Activated CD4-positive, alpha-beta T cell treated with anti-CD3 and anti-CD28 coated beads for 24 hours (primary cell): ENCODE results near the gene CEP41.
"Not testable (repeated sequence)": the region's sequence is repeated elsewhere in the genome, so short reads cannot be mapped to it uniquely, and the experiment has no call there.

Experiments used
- DNase-seq, 2 donors: peaks; one replicate each; pipeline ENCODE4 v3.0.0-alpha.2; 2020; ENCODE audit warnings: low read depth in 2 of 2

The CEP41 gene

DNA sequence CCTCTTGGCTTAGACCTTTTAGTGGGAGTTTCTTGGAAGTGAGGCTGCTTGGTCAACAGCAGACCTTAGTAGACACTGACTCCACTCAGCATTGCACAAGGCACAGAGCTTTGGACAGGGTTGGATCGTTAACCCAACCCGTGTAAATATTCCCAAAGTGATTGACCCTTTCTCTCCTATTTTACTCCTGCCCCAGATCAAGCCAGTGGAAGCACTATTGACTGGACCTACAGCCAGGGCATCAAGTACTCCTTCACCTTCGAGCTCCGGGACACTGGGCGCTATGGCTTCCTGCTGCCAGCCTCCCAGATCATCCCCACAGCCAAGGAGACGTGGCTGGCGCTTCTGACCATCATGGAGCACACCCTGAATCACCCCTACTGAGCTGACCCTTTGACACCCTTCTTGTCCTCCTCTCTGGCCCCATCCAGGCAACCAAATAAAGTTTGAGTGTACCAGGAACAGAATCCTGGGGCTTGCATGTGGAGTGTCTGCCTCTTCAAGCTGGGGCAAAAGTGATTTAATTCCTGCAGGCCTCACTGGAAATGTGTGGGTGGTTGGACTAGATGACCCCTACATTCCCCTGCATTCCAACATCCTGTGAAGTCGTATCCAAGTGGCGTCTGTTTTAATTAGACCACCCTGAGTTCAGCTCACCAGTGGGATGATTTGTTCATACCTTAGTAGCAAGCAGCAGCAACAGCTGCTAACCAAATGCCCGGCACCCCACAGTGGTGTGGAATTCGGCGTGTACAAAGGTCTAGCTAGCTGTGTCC is 53.0 kb downstream of the CEP41 start:
- no peak for DNase-seq

DNA sequence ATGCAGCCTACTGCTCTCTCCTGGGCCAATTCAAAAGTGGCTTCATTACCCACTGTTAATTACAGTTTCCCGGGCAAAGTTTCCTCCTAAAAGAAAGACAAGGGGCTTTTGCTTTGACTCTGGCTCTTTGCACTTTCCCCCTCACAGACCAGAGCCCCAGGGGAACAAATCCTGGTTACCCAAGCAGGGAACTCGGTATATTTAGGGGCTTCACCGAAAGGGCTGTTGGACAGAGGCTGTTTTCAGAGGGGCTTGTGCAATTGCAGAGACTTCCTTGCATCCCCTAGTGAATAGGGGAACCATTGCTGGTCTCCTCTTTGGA is 53.5 kb downstream of the CEP41 start:
- no peak for DNase-seq

DNA sequence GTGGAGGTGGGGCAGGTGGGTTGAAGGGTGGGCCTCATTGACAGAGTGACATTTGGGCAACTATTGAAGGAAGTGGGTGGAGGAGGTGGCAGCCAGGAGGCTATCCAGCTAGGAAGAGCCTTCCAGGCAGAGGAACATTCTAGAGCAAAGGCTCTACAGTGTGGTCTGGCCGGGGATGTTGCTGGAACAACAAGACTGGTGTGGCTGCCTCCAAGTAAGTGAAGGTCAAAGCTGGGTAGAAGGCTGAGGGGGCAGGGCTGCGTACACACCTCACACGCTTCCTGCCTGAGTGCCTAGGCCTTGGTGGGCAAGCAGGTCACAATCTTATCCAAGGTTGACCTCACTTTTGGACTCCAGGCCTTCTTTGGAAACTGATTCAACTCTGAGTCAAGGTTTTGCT is 53.9 kb downstream of the CEP41 start:
- DNase-seq: no peak

DNA sequence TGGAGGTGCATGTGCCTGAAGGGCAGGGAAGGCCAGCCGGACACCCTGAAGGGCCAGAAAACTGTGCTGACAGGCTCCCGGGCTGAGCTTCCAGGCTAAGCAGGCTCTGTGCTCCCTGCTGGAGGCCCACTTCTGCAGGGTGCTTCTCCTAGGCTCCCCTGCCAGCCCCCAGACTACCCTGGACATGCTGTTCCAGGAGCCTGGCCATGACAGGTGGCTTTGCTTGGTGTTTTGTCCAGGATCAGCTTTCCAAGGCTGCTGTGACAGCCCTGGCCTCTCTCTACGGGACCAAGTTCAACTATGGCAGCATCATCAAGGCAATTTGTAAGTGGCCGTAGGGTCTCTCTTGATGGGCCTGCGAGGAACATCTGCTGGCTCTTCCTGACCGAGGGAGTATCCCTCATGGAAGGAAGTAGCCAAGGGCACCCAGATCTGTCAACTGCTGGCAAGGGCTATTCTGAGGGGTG is 55.2 kb downstream of the CEP41 start:
- no peak for DNase-seq

DNA sequence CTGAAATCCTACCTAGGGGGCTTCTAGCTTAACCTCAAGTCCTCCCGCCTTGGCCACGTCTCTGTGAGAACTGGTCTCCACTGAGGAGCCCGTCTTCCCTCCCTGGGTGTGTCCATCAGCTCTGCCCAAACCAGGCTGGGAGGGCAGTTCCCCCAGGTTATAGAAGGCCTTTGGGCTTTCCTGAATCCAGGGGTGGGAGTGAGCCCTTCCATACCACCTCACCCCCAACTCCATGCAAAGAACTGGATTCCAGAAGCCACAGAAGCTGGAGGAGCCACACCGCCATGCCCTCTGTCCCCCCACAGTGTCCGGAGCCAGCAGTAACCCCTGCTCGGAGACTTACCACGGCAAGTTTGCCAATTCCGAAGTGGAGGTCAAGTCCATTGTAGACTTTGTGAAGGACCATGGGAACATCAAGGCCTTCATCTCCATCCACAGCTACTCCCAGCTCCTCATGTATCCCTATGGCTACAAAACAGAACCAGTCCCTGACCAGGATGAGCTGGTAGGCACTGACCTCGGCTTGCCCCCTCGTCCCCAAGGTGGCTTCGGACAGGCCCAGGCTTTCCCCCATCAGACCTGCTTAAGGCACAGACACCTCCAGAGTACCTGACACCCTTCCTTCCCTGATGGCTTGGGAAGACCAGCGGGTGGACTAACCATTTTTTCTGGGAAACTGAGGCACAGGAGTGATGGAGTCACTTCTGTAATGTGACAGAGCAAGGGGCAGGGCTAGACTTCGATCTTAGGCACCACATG is 55.8 kb downstream of the CEP41 start:
- no peak for DNase-seq

DNA sequence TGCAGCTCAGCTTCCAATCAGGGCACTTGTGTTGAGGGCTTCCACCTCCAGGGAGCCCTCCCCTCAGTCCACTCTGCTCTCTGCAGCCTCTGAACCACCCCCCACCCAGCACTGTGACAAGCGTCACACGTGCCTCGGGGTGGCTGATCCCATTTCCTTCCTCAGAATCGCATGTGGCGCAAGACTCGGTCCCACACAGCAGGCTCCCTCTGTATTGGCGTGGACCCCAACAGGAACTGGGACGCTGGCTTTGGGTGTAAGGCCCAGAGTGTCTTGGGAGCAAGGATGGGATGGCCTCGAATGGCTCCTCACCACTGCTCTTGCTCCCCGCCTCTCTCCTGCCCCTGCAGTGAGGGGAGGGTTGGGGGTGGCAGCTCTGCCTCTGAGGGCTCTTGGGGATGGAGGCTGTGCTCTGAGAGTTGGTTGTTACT is 56.4 kb downstream of the CEP41 start:
- no peak for DNase-seq

DNA sequence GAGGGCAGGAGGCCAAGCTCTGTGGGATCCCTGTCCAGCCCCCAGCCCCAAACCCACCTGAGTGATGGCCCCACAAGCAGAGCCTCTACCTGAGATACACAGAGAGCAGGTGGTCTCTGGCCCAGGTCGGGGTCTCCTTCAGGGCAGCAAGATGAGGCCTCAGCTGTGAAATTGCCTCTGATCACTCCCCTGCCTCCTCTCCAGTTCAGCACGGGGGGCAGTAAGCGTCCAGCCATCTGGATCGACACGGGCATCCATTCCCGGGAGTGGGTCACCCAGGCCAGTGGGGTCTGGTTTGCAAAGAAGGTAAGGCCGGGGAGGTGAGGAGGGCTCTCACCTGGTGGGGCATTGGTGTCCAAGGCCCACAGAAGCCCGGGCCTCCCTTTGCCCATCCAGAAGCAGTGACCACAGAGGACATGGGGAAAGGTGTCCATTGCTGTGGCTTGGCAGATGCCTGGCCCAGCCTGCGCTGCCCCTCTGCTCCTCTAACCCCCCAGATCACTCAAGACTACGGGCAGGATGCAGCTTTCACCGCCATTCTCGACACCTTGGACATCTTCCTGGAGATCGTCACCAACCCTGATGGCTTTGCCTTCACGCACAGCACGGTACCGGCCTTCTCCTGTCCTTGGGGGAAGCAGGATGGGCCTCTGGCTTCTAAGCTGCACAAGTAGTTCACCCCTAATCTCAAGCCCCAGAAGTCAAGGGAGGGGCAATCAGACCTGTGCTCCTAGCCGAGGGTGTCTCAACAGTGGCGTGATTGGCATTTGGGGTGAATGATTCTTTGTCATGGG is 57.4 kb downstream of the CEP41 start:
- no peak for DNase-seq

DNA sequence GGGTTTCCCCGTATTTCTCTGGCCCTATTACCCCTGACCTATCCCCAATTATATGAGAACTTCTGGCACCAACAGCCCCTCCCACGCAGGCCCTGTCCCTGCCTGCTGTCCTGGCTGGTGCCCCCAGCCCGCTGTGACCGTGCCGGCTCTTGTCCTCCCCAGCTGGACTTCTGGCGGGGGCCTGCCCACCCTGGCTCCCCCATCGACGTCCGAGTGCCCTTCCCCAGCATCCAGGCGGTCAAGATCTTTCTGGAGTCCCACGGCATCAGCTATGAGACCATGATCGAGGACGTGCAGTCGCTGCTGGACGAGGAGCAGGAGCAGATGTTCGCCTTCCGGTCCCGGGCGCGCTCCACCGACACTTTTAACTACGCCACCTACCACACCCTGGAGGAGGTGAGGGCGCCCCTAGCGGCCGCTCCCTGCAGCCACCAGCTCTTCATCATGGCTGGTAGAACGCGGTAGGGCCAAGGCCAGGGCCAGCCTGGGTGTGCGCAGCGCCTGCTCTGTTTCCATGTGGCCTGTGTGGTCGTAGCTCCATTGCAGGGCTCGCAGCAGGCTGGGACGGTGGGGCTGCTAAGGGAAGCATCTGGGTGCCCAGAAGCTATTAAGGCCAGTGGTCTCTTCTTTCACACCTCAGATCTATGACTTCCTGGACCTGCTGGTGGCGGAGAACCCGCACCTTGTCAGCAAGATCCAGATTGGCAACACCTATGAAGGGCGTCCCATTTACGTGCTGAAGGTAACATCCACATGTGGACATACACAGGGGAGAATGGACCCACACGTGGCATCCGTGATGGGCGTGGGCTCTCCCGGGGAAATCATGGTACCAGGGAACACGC is 59.1 kb downstream of the CEP41 start:
- DNase-seq: no peak

DNA sequence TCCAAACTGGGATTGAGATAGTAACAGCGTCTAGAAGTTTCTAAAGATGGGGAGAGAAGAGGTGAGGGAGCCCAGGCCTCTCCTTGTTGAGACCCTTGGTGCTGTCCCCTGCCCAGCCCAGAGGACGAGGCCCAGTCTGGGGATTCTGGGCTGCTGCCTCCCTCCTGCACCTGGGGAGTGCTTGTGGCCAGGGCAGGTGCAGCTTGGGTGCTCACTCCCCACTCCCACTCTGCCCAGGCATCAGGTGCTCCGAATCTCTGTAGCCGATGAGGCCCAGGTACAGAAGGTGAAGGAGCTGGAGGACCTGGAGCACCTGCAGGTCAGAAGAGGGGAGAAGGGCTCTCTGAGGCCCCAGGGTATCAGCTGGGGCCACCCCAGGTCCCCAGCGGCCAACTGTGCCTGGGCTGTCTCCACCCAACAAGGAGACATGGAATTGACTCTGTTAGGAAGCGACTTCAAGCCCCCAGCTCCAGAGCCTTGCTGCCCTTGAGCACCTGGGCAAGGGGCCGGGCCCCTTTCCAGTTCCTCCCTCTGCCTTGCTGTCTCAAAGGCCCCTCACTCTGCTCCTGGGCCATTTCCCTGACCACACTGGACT is 59.9 kb downstream of the CEP41 start:
- DNase-seq: no peak

DNA sequence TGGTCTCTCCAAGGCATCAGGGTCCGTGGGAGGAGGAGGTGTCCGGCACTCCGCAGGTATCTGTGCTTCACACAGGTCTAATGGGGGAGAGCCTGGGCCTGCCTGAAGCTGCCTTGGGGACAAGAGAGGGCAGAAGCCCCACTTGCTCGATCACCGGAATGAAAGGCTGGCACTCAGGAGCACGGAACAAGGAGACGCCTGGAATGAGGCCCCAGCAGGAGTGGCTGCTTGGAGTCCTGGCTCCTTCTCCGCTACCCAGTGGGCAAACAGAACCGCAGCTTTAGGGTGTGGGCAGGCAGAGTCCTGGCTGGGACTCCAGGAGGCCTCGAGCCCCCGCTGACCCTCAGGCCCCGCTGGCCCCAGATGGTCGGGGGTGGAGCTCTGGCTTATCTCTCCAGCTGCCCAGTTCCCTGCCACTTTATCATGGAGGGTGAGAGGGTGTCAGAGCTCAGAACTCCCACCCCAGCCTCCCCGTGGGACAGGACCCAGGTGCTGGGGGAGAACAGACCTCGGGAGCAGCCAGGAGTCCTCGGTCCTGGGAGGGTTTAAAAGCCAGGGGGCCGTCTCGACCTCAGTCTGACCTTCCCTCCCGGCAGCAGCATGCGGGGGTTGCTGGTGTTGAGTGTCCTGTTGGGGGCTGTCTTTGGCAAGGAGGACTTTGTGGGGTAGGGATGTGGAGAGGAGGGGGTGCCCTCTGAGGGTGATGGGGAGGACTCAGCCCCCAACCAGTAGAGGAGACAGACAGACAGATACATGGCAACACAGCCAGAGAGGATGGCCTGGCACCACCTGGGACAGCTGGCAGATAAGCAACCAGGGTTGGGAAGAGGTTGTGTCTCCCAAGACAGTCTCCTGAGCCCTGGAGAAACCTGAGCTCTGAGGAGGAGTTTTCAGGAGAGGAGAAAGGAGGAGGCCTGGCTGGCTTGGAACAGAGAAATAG is 60.6 kb downstream of the CEP41 start, which contains the start of gene CPA1:
Gene CPA1, plus strand, starts transcription at position 574 of the 940 bp plus-strand sequence. Its CDS starts 27 bp downstream, at position 601.
- no peak for DNase-seq

DNA sequence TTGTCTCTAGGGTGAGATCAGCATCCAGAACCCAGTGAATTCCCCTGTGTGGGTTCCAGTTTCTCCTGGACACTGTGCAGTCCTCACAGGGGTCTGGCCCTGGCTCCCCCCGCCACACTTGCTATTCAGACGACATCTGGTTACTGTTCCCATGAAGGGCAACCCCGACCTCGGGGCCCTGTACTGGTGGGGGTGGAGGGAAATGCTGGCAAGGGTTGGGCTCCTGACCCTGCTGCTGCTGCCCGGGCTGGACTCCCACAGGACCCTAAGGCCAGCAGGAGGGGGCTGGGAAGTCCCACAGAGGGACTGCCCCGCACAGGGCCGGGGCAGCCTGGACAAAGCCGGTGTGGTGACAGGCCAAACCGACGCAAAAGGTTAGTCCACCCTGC is 61.3 kb downstream of the CEP41 start:
- no peak for DNase-seq

DNA sequence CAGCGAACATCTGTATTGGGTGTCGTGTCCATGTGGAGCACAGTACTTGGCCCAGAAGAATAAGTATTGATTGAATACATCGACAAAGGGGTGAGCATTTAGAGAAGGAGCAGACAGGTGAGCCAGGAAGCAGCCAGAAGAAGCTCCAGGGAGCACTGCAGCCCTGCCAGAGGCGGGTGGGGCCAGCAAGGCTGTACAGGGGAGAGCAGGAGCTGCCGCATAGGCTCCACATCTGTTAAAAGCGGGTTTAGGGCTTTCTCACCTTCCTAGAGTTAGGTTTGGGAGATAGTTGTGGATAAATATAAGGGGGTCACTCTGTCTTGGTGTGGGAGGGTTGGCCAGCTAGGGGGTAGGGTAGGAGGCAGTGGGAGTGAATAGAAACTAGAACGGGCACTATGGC is 61.8 kb downstream of the CEP41 start:
- no peak for DNase-seq

DNA sequence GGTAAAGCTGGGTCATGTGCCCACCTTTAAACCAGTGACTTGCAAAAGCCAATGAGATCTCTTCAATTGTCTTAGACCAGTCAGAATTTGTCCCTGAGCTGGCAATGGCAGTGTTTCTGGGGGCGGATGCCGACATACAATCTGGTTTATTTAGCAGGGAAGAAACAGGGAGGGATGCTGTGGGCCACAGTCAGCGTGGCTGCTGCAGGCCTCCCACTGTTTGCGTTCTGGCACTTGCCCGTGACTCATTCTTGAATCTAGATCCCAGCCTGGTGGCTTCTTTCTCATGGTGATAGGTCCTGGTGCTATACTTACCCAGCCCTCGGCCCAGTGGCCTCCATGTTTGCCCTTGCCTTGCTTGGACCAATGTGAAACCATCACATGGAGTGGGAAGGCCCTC is 63.6 kb downstream of the CEP41 start:
- no peak for DNase-seq

DNA sequence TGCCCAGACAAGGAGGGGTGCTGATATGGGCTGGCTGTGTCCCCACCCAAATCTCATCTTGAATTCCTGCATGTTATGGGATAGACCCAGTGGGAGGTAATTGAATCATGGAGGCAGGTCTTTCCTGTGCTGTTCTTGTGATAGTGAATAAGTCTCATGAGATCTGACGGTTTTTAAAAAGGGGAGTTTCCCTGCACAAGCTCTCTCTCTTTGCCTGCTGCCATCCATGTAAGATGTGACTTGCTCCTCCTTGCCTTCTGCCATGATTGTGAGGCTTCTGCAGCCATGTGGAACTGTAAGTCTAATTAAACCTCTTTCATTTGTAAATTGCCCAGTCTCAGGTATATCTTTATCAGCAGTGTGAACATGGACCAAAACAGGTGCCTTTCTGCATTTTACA is 64.4 kb downstream of the CEP41 start:
- DNase-seq: not testable (repeated sequence)

DNA sequence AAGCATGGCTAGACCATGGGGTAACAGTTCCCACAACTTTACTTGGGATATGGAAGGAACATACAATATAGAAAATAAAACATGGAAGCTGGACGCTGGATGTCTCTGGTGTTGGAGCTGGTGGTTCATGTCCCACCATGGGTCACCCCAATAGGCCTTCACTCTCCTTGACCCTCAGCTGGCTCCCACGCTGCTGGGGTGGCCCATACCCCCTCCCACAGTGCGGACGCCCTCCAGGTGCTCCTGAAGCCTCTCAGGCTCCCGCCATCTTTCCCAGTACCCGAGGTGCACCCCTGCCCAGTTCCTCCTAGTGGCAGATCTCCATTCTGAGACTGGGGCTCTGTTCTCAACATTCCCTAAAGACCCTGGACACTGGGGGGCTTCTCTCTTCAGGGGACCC is 66.3 kb downstream of the CEP41 start:
- no peak for DNase-seq

DNA sequence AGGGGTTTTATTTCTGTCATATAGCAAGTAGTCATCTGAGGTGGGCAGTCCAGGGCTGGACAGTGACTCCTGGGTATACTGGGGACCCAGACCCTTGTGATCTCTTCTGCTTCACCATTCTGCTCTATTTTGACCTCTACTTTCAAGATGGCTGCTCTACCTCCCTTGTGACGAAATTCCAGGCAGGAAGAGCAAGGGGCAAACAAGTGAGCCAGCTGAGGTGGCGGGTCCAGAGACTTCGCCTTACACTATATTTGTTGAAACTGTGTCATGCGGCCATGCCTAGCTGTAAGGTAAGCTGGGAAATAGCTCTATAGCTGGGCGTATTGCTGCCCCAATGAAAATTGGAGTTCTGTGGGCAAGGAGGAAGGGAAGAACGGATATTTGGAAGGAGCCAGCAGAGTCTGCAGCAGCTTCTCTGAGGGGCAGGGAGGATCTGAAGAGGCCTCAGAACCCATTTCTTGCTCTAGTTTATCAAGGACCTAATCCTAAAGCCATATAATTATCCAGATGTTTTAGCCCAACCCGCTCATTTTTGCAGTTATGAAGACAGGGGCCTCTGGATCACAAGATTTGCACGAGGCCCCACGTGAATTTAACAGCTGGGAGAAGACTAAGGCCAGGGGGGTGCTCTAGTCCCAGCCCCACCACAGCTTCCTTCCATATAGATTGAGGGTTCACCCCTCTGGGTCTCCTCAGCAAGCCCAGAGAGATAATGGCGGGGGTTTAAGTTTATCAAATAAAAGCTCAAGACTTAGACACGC is 68.2 kb downstream of the CEP41 start:
- DNase-seq: no peak

DNA sequence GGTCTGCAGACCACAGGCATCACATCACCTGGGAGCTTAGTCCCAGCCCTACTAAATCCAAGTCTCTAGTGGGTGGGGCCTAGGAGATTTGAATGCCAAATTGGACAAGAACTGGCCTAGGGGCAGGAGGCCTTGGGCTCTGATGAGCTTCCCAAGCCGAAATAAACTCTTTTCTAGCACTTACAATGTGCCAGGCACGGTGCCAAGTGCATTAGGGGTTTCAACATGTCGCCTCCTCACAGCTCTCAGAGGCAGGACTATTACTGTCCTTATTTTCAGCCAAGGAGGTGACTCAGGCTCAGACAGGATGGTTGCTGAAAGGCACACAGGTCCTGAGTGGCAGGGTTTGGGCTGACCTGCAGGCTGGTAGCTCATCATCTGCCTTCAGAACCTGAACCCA is 69.8 kb downstream of the CEP41 start:
- no peak for DNase-seq

DNA sequence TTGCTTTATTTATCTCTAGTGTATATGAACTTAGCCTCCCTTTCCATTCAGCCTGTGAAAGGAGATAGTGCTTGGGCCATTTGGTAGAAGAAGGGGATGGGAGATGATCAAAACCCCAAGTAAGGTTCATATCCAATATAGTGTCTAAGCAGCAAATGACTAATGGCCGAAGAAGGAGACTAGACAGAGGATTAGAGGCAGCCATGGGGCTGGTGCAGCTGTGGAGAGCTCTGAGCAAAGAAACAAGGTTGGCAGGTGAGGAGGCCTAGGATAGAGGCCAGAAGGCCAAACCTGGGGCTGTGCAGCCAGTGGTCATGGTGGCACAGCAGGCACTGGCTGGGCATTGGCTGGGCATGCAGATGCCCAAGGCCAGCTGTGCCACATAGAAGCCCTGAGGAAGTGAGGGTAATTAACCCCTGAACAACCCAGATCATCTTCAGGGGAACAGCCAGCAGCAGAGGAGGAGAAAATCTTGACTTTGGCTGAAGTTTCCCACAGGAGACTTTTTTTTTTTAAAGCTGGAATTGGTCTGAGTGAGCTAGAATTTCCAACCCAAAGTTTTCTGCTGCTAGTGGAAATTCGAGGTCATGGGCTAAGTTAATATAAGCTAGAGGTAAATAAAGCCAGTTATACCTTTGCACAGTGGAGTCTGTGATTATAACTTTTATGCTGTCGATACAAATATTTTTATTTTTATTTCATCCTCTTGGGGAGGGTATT is 70.8 kb downstream of the CEP41 start:
- DNase-seq: no peak
